IMR-90 (cell line): Measurements from ENCODE around the gene NOXA1. TPM values are rescaled to one million over a fixed set of nuclear protein-coding genes. Genes with fewer than 3 reads are reported as not detected.

Experiments used
- ATAC-seq: fragments of 200-7000 bp; cut with Tn5 transposase; 2 replicates; pipeline ENCODE4 v1.9.1; 2020; ENCODE audit warnings: low read depth, mild to moderate bottlenecking, moderate library complexity
- BruUV-seq: library from RNA; stranded (reverse); fragments of 400-500 nt; replicated peaks from 2 replicates; lab custom pipeline; 2021; lab: Mats Ljungman, UMichigan
- CTCF ChIA-PET: fragments of 300-600 bp; formaldehyde crosslinking; extraction: SDS; loops from one replicate; lab custom pipeline; 2021; ENCODE audit warnings: antibody characterized with exemption; lab: Yijun Ruan, JAX
- POLR2A ChIA-PET: fragments of 300-600 bp; sonication (Branson Sonifier 250); formaldehyde crosslinking; loops from one replicate; lab custom pipeline; 2022; ENCODE audit warnings: antibody characterized with exemption; ENCODE audit not compliant: unreplicated experiment; lab: Charles Lee
- DNase-seq: peaks from one replicate; pipeline ENCODE4 v3.0.0; 2013
- H2AFZ ChIP-seq: replicated peaks from 2 replicates; pipeline ENCODE3; 2013; ENCODE audit warnings: low read length, mild to moderate bottlenecking; ENCODE audit not compliant: poor library complexity
- H2AK5ac ChIP-seq: 2 replicates; pipeline ENCODE4 v1.6.1; 2013; ENCODE audit warnings: low read depth, low read length, inconsistent platforms
- H2AK9ac ChIP-seq: replicated peaks from 2 replicates; pipeline ENCODE3; 2013; ENCODE audit warnings: mild to moderate bottlenecking, low read depth, low read length, moderate library complexity; ENCODE audit not compliant: poor library complexity
- H2BK120ac ChIP-seq: 2 replicates; pipeline ENCODE4 v1.6.1; 2013; ENCODE audit warnings: low read depth, low read length, inconsistent platforms
- H2BK15ac ChIP-seq: 3 replicates; pipeline ENCODE4 v1.6.1; 2013; ENCODE audit warnings: low read depth, low read length, inconsistent platforms
- H2BK20ac ChIP-seq: 2 replicates; pipeline ENCODE4 v1.6.1; 2013; ENCODE audit warnings: low read depth, mild to moderate bottlenecking, inconsistent platforms, low read length, moderate library complexity
- H2BK5ac ChIP-seq: 2 replicates; pipeline ENCODE4 v1.6.1; 2013; ENCODE audit warnings: mild to moderate bottlenecking, low read depth, low read length, inconsistent platforms; ENCODE audit not compliant: poor library complexity, severe bottlenecking
- H3K14ac ChIP-seq: replicated peaks from 2 replicates; pipeline ENCODE4 v1.6.1; 2013; ENCODE audit warnings: low read depth, low read length, inconsistent platforms
- H3K18ac ChIP-seq: 2 replicates; pipeline ENCODE4 v1.6.1; 2013; ENCODE audit warnings: low read depth, low read length, control low read depth
- H3K23ac ChIP-seq: 2 replicates; pipeline ENCODE4 v1.6.1; 2013; ENCODE audit warnings: low read depth, low read length, inconsistent platforms
- H3K27ac ChIP-seq: 2 replicates; pipeline ENCODE4 v1.5.1; 2013; ENCODE audit warnings: mild to moderate bottlenecking, control low read depth, low read length; ENCODE audit not compliant: insufficient read depth
- H3K27me3 ChIP-seq: 2 replicates; pipeline ENCODE4 v1.6.1; 2013; ENCODE audit warnings: low read length; ENCODE audit not compliant: control insufficient read depth, insufficient read depth
- H3K36me3 ChIP-seq: 2 replicates; pipeline ENCODE4 v1.6.1; 2013; ENCODE audit warnings: low read length, mixed read lengths; ENCODE audit not compliant: control insufficient read depth, insufficient read depth
- H3K4ac ChIP-seq: 2 replicates; pipeline ENCODE4 v1.6.1; 2013; ENCODE audit warnings: low read depth, low read length, inconsistent platforms
- H3K4me1 ChIP-seq: 2 replicates; pipeline ENCODE4 v1.6.1; 2013; ENCODE audit warnings: low read length, mixed read lengths; ENCODE audit not compliant: control insufficient read depth, insufficient read depth
- H3K4me2 ChIP-seq: 2 replicates; pipeline ENCODE4 v1.6.1; 2013; ENCODE audit warnings: low read depth, mild to moderate bottlenecking, control low read depth, low read length, moderate library complexity
- H3K4me3 ChIP-seq: 2 replicates; pipeline ENCODE4 v1.5.1; 2013; ENCODE audit warnings: low read depth, mild to moderate bottlenecking, control low read depth, low read length, moderate library complexity; ENCODE audit not compliant: insufficient read depth
- H3K56ac ChIP-seq: 2 replicates; pipeline ENCODE4 v1.6.1; 2013; ENCODE audit warnings: low read length, inconsistent platforms; ENCODE audit not compliant: insufficient read depth; ENCODE audit errors: extremely low read depth
- H3K79me1 ChIP-seq, 2 experiments: 2 replicates each; pipeline ENCODE4 v1.6.1; 2013; ENCODE audit warnings: low read length in 2 of 2, inconsistent platforms in 1 of 2, low read depth in 1 of 2
- H3K9ac ChIP-seq: 2 replicates; pipeline ENCODE4 v1.6.1; 2013; ENCODE audit warnings: low read depth, low read length, control low read depth
- H3K9me1 ChIP-seq: 2 replicates; pipeline ENCODE4 v1.6.1; 2013; ENCODE audit warnings: low read length, inconsistent platforms; ENCODE audit not compliant: insufficient read depth
- H3K9me3 ChIP-seq: 2 replicates; pipeline ENCODE4 v1.6.1; 2013; ENCODE audit warnings: low read length; ENCODE audit not compliant: control insufficient read depth, insufficient read depth
- H4K20me1 ChIP-seq: 2 replicates; pipeline ENCODE4 v1.6.1; 2013; ENCODE audit warnings: low read length, inconsistent platforms; ENCODE audit not compliant: insufficient read depth
- H4K5ac ChIP-seq: 2 replicates; pipeline ENCODE4 v1.6.1; 2013; ENCODE audit warnings: mild to moderate bottlenecking, low read depth, low read length, control low read depth
- H4K8ac ChIP-seq, 2 experiments: 2 replicates each; pipeline ENCODE4 v1.6.1; 2013; ENCODE audit warnings: low read depth in 2 of 2, low read length in 2 of 2, control low read depth in 1 of 2, inconsistent platforms in 1 of 2
- H4K91ac ChIP-seq: 2 replicates; pipeline ENCODE4 v1.6.1; 2013; ENCODE audit warnings: low read depth, low read length, inconsistent platforms; ENCODE audit not compliant: insufficient read depth
- BHLHE40 ChIP-seq: fragments of 150-350 bp; IDR thresholded peaks from 2 replicates; pipeline ENCODE4 v1.6.1; 2016; ENCODE audit warnings: mild to moderate bottlenecking, low read depth, low read length
- CEBPB ChIP-seq: IDR thresholded peaks from 2 replicates; pipeline ENCODE4 v1.6.1; 2012; ENCODE audit warnings: low read depth, low read length, improper control_type of control experiment
- CHD1 ChIP-seq: IDR thresholded peaks from 2 replicates; pipeline ENCODE4 v1.6.1; 2012; ENCODE audit warnings: low read depth, low read length, improper control_type of control experiment
- FOS ChIP-seq: fragments of 150-350 bp; IDR thresholded peaks from 2 replicates; pipeline ENCODE4 v1.6.1; 2016; ENCODE audit warnings: low read depth, low read length
- MAFK ChIP-seq: IDR thresholded peaks from 2 replicates; pipeline ENCODE4 v1.6.1; 2012; ENCODE audit warnings: low read depth, low read length, improper control_type of control experiment
- MAZ ChIP-seq: IDR thresholded peaks from 2 replicates; pipeline ENCODE4 v1.6.1; 2012; ENCODE audit warnings: low read depth, mild to moderate bottlenecking, low read length, improper control_type of control experiment, moderate library complexity, borderline replicate concordance
- MXI1 ChIP-seq: IDR thresholded peaks from 2 replicates; pipeline ENCODE4 v1.6.1; 2012; ENCODE audit warnings: low read depth, mild to moderate bottlenecking, low read length, moderate library complexity, borderline replicate concordance
- NFE2L2 ChIP-seq: fragments of 150-350 bp; IDR thresholded peaks from 2 replicates; pipeline ENCODE4 v1.6.1; 2016; ENCODE audit warnings: low read depth, mild to moderate bottlenecking, low read length
- POLR2A ChIP-seq: IDR thresholded peaks from 2 replicates; pipeline ENCODE4 v1.6.1; 2012; ENCODE audit warnings: mild to moderate bottlenecking, low read depth, low read length
- RAD21 ChIP-seq: IDR thresholded peaks from 2 replicates; pipeline ENCODE4 v1.6.1; 2012; ENCODE audit warnings: low read length, improper control_type of control experiment
- RCOR1 ChIP-seq: IDR thresholded peaks from 2 replicates; pipeline ENCODE4 v1.6.1; 2012; ENCODE audit warnings: mild to moderate bottlenecking, low read length, improper control_type of control experiment; ENCODE audit not compliant: insufficient replicate concordance
- RFX5 ChIP-seq: IDR thresholded peaks from 2 replicates; pipeline ENCODE4 v1.8.0; 2012; ENCODE audit warnings: low read depth, mild to moderate bottlenecking, low read length, moderate library complexity
- SMC3 ChIP-seq: fragments of 150-350 bp; IDR thresholded peaks from 2 replicates; pipeline ENCODE4 v1.6.1; 2016; ENCODE audit warnings: low read depth, mild to moderate bottlenecking, antibody characterized with exemption, low read length, moderate library complexity
- WGBS, 2 experiments: methylation state at CpG; one replicate each; pipeline versions ENCODE4 v1.1.5 to v1.1.7; 2013; ENCODE audit warnings: missing lambda C conversion rate in 2 of 2; ENCODE audit not compliant: insufficient read length in 1 of 2; ENCODE audit errors: extremely low coverage in 2 of 2; 5-methylcytosine and 5-hydroxymethylcytosine counted together
- dilution Hi-C: fragments of 300-500 bp; cut with HindIII; formaldehyde crosslinking; loops from one replicate; pipeline ENCODE4 v1.14.3; 2018; ENCODE audit warnings: low sequenced_read_pairs; ENCODE audit not compliant: unreplicated experiment
- in situ Hi-C: fragments of 300-500 bp; cut with MboI; formaldehyde crosslinking; loops from 3 replicates; pipeline ENCODE4 v1.14.3; 2019; ENCODE audit warnings: low sequenced_read_pairs, inconsistent platforms, mixed read lengths
- intact Hi-C: fragments of 100-400 bp; cut with micrococcal nuclease; formaldehyde crosslinking; loops from 2 replicates; pipeline ENCODE4 v1.10.0; 2022
- polyA plus RNA-seq, 3 experiments: library from polyadenylated mRNA; depleted of rRNA; stranded (reverse); fragments of >200 nt; gene quantifications; 2 replicates each; pipeline ENCODE4 v1.2.3, GENCODE V29; 2012; ENCODE audit warnings: low replicate concordance in 1 of 3
- total RNA-seq: library from RNA; depleted of rRNA; stranded (reverse); fragments of >200 nt; gene quantifications from 2 replicates; pipeline ENCODE4 v1.2.3, GENCODE V29; 2012
- TF ChIP-seq, protein P1 (sequence below): conservative IDR thresholded peaks from 2 replicates; pipeline ENCODE4 v1.5.1; 2012; ENCODE audit warnings: mild to moderate bottlenecking, low read depth, low read length, improper control_type of control experiment
- TF ChIP-seq, protein P2 (sequence below): fragments of 150-350 bp; IDR thresholded peaks from 2 replicates; pipeline ENCODE4 v1.6.1; 2017; ENCODE audit warnings: mild to moderate bottlenecking, antibody characterized with exemption, low read length, low read depth
- TF ChIP-seq, protein P3 (sequence below): fragments of 150-350 bp; IDR thresholded peaks from 2 replicates; pipeline ENCODE4 v1.6.1; 2016; ENCODE audit warnings: low read depth, mild to moderate bottlenecking, low read length, moderate library complexity, borderline replicate concordance

NOXA1 gene
- total and polyA plus RNA-seq, 2 of the 4 experiments (the other 2 are of a cell fraction), result 0.17 TPM; not detected in 1

DNA sequence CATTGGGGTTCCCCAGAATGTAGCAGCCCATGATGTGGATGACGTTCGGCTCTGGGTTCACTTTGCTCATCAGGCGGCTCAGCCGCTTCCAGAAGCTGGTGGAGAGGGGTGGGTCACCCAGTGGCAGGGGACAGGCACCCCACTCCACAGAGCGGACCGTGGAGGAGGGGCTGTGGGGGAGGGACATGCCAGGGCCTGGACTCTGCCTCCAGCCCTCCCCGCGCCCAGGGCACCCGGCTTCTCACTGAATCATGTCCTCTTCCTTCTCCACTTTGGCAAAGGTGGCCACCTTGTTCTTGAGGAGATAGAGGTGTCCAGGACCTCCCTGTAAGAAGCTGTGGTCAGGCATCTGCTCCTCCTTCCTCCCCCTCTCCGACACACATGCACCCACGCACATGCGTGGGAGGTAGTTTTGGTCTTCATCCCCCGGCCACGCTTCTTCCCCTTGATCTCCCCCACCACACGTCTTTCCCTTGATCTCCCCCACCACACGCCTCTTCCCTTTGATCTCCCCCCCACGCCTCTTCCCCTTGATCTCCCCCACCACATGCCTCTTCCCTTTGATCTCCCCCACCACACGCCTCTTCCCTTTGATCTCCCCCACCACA is 26.8 kb downstream of the NOXA1 start:
- Histone ChIP-seq H3K56ac (no peak overlapping the region), H3K27me3 (no peaks in the 10 kb centered on the region), H3K23ac (no peak overlapping the region), H2AK9ac (no peak overlapping the region), H4K91ac (no peak overlapping the region), H4K20me1 (peaks cover 9% of the 10 kb centered on the region; the same call in 1 of the 2 replicates), H3K9me1 (no peaks in the 10 kb centered on the region), H3K9ac (no peak overlapping the region), H2BK20ac (no peak overlapping the region), H3K36me3 (peaks cover 32% of the 10 kb centered on the region), H3K4me2 (no peak overlapping the region), H3K4ac (no peak overlapping the region), H2BK5ac (no peak overlapping the region), H3K27ac (no peak overlapping the region), H3K14ac (no peak overlapping the region), H2BK120ac (no peak overlapping the region), H4K8ac (no peak overlapping the region), H3K4me1 (peaks cover 8% of the 10 kb centered on the region), H3K9me3 (no peaks in the 10 kb centered on the region), H2BK15ac (no peak overlapping the region), H4K5ac (no peak overlapping the region), H3K79me1 (peaks cover 3 to 9% of the 10 kb centered on the region in 2 experiments; a peak in 2 of 4 replicates), H3K4me3 (no peak overlapping the region), H2AK5ac (no peak overlapping the region), H3K18ac (no peak overlapping the region), H2AFZ (no peak overlapping the region)
- ChIA-PET POLR2A (no interaction called here), CTCF (no interaction called here)
- intact Hi-C loops, result no loop called here
- DNase-seq (no peak), ATAC-seq (no peak)
- in situ Hi-C loops, result no loop called here
- no peak for TF ChIP-seq CEBPB
- TF ChIP-seq SMC3, result no peak
- no peak for TF ChIP-seq CHD1
- TF ChIP-seq MXI1, result no peak
- TF ChIP-seq NFE2L2, result no peak
- TF ChIP-seq BHLHE40, result no peak
- no peak for TF ChIP-seq MAZ
- TF ChIP-seq RCOR1, result no peak
- TF ChIP-seq, protein P1, sequence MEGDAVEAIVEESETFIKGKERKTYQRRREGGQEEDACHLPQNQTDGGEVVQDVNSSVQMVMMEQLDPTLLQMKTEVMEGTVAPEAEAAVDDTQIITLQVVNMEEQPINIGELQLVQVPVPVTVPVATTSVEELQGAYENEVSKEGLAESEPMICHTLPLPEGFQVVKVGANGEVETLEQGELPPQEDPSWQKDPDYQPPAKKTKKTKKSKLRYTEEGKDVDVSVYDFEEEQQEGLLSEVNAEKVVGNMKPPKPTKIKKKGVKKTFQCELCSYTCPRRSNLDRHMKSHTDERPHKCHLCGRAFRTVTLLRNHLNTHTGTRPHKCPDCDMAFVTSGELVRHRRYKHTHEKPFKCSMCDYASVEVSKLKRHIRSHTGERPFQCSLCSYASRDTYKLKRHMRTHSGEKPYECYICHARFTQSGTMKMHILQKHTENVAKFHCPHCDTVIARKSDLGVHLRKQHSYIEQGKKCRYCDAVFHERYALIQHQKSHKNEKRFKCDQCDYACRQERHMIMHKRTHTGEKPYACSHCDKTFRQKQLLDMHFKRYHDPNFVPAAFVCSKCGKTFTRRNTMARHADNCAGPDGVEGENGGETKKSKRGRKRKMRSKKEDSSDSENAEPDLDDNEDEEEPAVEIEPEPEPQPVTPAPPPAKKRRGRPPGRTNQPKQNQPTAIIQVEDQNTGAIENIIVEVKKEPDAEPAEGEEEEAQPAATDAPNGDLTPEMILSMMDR, result no peak
- no peak for TF ChIP-seq POLR2A
- no peak for TF ChIP-seq FOS
- no peak for TF ChIP-seq RAD21
- no peak for TF ChIP-seq RFX5
- TF ChIP-seq, protein P2, sequence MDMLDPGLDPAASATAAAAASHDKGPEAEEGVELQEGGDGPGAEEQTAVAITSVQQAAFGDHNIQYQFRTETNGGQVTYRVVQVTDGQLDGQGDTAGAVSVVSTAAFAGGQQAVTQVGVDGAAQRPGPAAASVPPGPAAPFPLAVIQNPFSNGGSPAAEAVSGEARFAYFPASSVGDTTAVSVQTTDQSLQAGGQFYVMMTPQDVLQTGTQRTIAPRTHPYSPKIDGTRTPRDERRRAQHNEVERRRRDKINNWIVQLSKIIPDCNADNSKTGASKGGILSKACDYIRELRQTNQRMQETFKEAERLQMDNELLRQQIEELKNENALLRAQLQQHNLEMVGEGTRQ, result no peak
- TF ChIP-seq MAFK, result no peak
- TF ChIP-seq, protein P3, sequence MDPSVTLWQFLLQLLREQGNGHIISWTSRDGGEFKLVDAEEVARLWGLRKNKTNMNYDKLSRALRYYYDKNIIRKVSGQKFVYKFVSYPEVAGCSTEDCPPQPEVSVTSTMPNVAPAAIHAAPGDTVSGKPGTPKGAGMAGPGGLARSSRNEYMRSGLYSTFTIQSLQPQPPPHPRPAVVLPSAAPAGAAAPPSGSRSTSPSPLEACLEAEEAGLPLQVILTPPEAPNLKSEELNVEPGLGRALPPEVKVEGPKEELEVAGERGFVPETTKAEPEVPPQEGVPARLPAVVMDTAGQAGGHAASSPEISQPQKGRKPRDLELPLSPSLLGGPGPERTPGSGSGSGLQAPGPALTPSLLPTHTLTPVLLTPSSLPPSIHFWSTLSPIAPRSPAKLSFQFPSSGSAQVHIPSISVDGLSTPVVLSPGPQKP, result no peak
- BruUV-seq, result no TSS peak
- WGBS, 2 experiments, result no CpG with 5 or more reads among the region's 18 CpGs
- dilution Hi-C loops, result no loop called here
